Activated T-cell treated with anti-CD3 and anti-CD28 coated beads for 48 hours (primary cell): ENCODE data around the gene IER3.

Experiments used
- DNase-seq: peaks from one replicate; pipeline ENCODE4 v3.0.0-alpha.2; 2020; ENCODE audit warnings: low read depth

The IER3 gene

GRCh38 chr6:30744054-30744805, at the start of gene IER3:
Gene IER3 (minus strand): TSS chr6:30744547. CDS start chr6:30744518, 29 bp downstream.
- peak; percentile 84 for DNase-seq

GRCh38 chr6:30793521-30794194, 49.3 kb upstream of the IER3 start:
- DNase-seq = no peak

- DNase-seq = no peak
These were observed 48.4 kb upstream of the IER3 start for GRCh38 chr6:30792786-30793185.

GRCh38 chr6:30790724-30791383, 46.5 kb upstream of the IER3 start:
- no peak for DNase-seq

GRCh38 chr6:30789606-30790005, 45.3 kb upstream of the IER3 start:
- DNase-seq = no peak

- no peak for DNase-seq
These were observed 43.6 kb upstream of the IER3 start for GRCh38 chr6:30787954-30788353.

GRCh38 chr6:30782425-30783014, 38.2 kb upstream of the IER3 start:
- DNase-seq = no peak

- DNase-seq = no peak
These were observed 37.5 kb upstream of the IER3 start for GRCh38 chr6:30781743-30782424.

- DNase-seq = no peak
These were observed 37.0 kb upstream of the IER3 start for GRCh38 chr6:30781395-30781742.

GRCh38 chr6:30780642-30780920, 36.2 kb upstream of the IER3 start:
- DNase-seq = no peak

- no peak for DNase-seq
These were observed 35.7 kb upstream of the IER3 start for GRCh38 chr6:30779850-30780641.

GRCh38 chr6:30778001-30778635, 33.8 kb upstream of the IER3 start:
- DNase-seq = no peak

GRCh38 chr6:30777155-30777485, 32.8 kb upstream of the IER3 start:
- no peak for DNase-seq

- DNase-seq = no peak
These were observed 32.2 kb upstream of the IER3 start for GRCh38 chr6:30776390-30777154.

GRCh38 chr6:30775104-30775503, 30.8 kb upstream of the IER3 start:
- no peak for DNase-seq

GRCh38 chr6:30774701-30775100, 30.4 kb upstream of the IER3 start:
- DNase-seq = no peak

GRCh38 chr6:30770592-30770991, 26.2 kb upstream of the IER3 start:
- no peak for DNase-seq

- no peak for DNase-seq
These were observed 25.6 kb upstream of the IER3 start for GRCh38 chr6:30769853-30770524.

- peak; percentile 74 for DNase-seq
These were observed 24.9 kb upstream of the IER3 start for GRCh38 chr6:30769088-30769852.
